GM10248 (cell line): ENCODE measurements around the gene VAT1L.

Experiments
- CTCF ChIA-PET: fragments of 300-600 bp; sonication (Branson Sonifier 250); formaldehyde crosslinking; extraction: SDS; loops from one replicate; lab custom pipeline; 2021; ENCODE audit warnings: antibody characterized with exemption; lab: Yijun Ruan, JAX
- POLR2A ChIA-PET: fragments of 350-650 bp; sonication (Branson Sonifier 250); formaldehyde crosslinking; extraction: SDS; loops from one replicate; lab custom pipeline; 2020; ENCODE audit warnings: antibody characterized with exemption; lab: Yijun Ruan, JAX
- DNase-seq: peaks from one replicate; pipeline ENCODE4 v3.0.0; 2012; ENCODE audit errors: extremely low spot score
- CTCF ChIP-seq: IDR thresholded peaks from 2 replicates; pipeline ENCODE4 v1.5.1; 2012; ENCODE audit warnings: mild to moderate bottlenecking, low read depth; ENCODE audit errors: extremely low read depth, missing control alignments, control extremely low read depth

VAT1L gene

GRCh38 chr16:77956231-77956630, 167.9 kb downstream of the VAT1L start:
- ChIA-PET CTCF (no interaction called here), POLR2A (no interaction called here)
- no peak for DNase-seq
- no peak for TF ChIP-seq CTCF

- ChIA-PET POLR2A (no interaction called here), CTCF (interaction anchor here (1.3 to 7.1 kb wide), 3 partner anchors 10 to 12 kb away, joined by 3 to 25 read pairs (median 22); no protein-coding TSS in a partner anchor)
- TF ChIP-seq CTCF: no peak
- DNase-seq: no peak
These were observed 172.4 kb downstream of the VAT1L start for GRCh38 chr16:77960766-77961165.

- no peak for DNase-seq
- ChIA-PET CTCF (interaction anchor here (5.6 to 7.1 kb wide), 2 partner anchors 10 to 11 kb away, joined by 22 to 25 read pairs; no protein-coding TSS in a partner anchor), POLR2A (no interaction called here)
- no peak for TF ChIP-seq CTCF
These were observed 173.4 kb downstream of the VAT1L start for GRCh38 chr16:77961814-77962213.

GRCh38 chr16:77962689-77963088, 174.3 kb downstream of the VAT1L start:
- CTCF ChIA-PET: interaction anchor here (1.8 to 7.1 kb wide), 3 partner anchors 9 to 41 kb away, joined by 5 to 25 read pairs (median 22); no protein-coding TSS in a partner anchor

GRCh38 chr16:77963185-77964044, 175.1 kb downstream of the VAT1L start:
- no peak for TF ChIP-seq CTCF
- peak; percentile 39 for DNase-seq
- ChIA-PET POLR2A (no interaction called here), CTCF (interaction anchor here (1.8 to 7.1 kb wide), 3 partner anchors 8 to 40 kb away, joined by 5 to 25 read pairs (median 22); no protein-coding TSS in a partner anchor)

More at GRCh38 chr16:77962689-77963088, 174.3 kb downstream of the VAT1L start:
- POLR2A ChIA-PET: no interaction called here
- TF ChIP-seq CTCF: no peak
- DNase-seq: no peak

- DNase-seq: no peak
- TF ChIP-seq CTCF: no peak
- ChIA-PET CTCF (interaction anchor here (1.2 to 2.4 kb wide), 4 partner anchors 13 to 290 kb away, joined by 3 to 10 read pairs (median 4); no protein-coding TSS in a partner anchor), POLR2A (no interaction called here)
These were observed 177.0 kb downstream of the VAT1L start for GRCh38 chr16:77965346-77965745.
